Suprapubic skin (tissue), 4 donors: ENCODE data around the gene CEMIP2.

Experiments used
- CTCF ChIP-seq, 2 donors: fragments of 200-600 bp in 1 of 2; fragments of 450-650 bp in 1 of 2; sonication (generic) in 1 of 2; IDR thresholded peaks; one replicate each; pipeline ENCODE4 v1.5.1; 2016 to 2019; ENCODE audit warnings: antibody characterized with exemption in 2 of 2, mild to moderate bottlenecking in 1 of 2, moderate library complexity in 1 of 2
- POLR2A ChIP-seq, 2 donors: fragments of 450-650 bp; IDR thresholded peaks; one replicate each; pipeline ENCODE4 v1.6.1; 2017; ENCODE audit warnings: antibody characterized with exemption in 2 of 2, mild to moderate bottlenecking in 2 of 2, moderate library complexity in 2 of 2
- POLR2AphosphoS5 ChIP-seq, 3 donors: sonication (generic); formaldehyde crosslinking; IDR thresholded peaks; one replicate each; pipeline ENCODE4 v1.6.1; 2017; ENCODE audit warnings: antibody characterized with exemption in 3 of 3

- no peak for TF ChIP-seq POLR2AphosphoS5 (IDR thresholded peaks at IDR 0.05)
- no peak for TF ChIP-seq CTCF (IDR thresholded peaks at IDR 0.05)
- TF ChIP-seq POLR2A (IDR thresholded peaks at IDR 0.05) = no peak
Measured at GRCh38 chr9:71664566-71664965, 103.7 kb downstream of the CEMIP2 start.
